HepG2 (cell line): ENCODE results near the gene ZNF490. TPM values are rescaled to one million over a fixed set of nuclear protein-coding genes. Genes with fewer than 3 reads are reported as not detected.

Experiments
- ARID3A ChIP-seq: IDR thresholded peaks from 2 replicates; pipeline ENCODE4 v1.6.1; 2012; ENCODE audit warnings: low read depth, low read length, improper control_type of control experiment
- DNMT1 ChIP-seq: sonication (generic); formaldehyde crosslinking; IDR thresholded peaks from 2 replicates; pipeline ENCODE4 v1.5.1; 2020; ENCODE audit warnings: mild to moderate bottlenecking, missing genetic modification reagents
- FOSL2 ChIP-seq: sonication (generic); formaldehyde crosslinking; IDR thresholded peaks from 2 replicates; pipeline ENCODE4 v1.4.0; 2020; ENCODE audit warnings: missing genetic modification reagents
- HDAC2 ChIP-seq: sonication (generic); formaldehyde crosslinking; IDR thresholded peaks from 2 replicates; pipeline ENCODE4 v1.4.0; 2020; ENCODE audit warnings: missing genetic modification reagents
- HOXA7 ChIP-seq: sonication (generic); formaldehyde crosslinking; IDR thresholded peaks from 2 replicates; pipeline ENCODE4 v1.8.1; 2022; ENCODE audit warnings: mild to moderate bottlenecking, missing genetic modification reagents, moderate library complexity
- MTF2 ChIP-seq: sonication (generic); formaldehyde crosslinking; IDR thresholded peaks from 2 replicates; pipeline ENCODE4 v1.5.0; 2020; ENCODE audit warnings: missing genetic modification reagents, borderline replicate concordance
- NFE2L2 ChIP-seq: fragments of 150-350 bp; IDR thresholded peaks from 2 replicates; pipeline ENCODE4 v1.6.1; 2014; ENCODE audit warnings: low read length
- NFKB2 ChIP-seq: sonication (generic); formaldehyde crosslinking; IDR thresholded peaks from 2 replicates; pipeline ENCODE4 v1.4.0; 2020; ENCODE audit warnings: missing genetic modification reagents, borderline replicate concordance
- RAD21 ChIP-seq: fragments of 450-650 bp; formaldehyde crosslinking; IDR thresholded peaks from 2 replicates; pipeline ENCODE4 v1.5.0; 2020; ENCODE audit warnings: mild to moderate bottlenecking
- SMC3 ChIP-seq: IDR thresholded peaks from 2 replicates; pipeline ENCODE4 v1.6.1; 2011; ENCODE audit warnings: low read length, improper control_type of control experiment
- SNAI1 ChIP-seq: sonication (generic); formaldehyde crosslinking; IDR thresholded peaks from 2 replicates; pipeline ENCODE4 v1.5.0; 2020; ENCODE audit warnings: mild to moderate bottlenecking, missing genetic modification reagents, borderline replicate concordance
- SOX13 ChIP-seq, 3 experiments: fragments of 450-650 bp in 1 of 3; sonication (generic) in 1 of 3; formaldehyde crosslinking in 1 of 3; IDR thresholded peaks in 2 of 3; conservative IDR thresholded peaks in 1 of 3; 2 replicates each; pipeline versions ENCODE4 v1.5.0 to v1.6.1; 2016 to 2020; ENCODE audit warnings: antibody characterized with exemption in 1 of 3, mild to moderate bottlenecking in 1 of 3, missing compliant biosample characterization in 1 of 3, missing genetic modification reagents in 1 of 3, moderate library complexity in 1 of 3
- STAT5B ChIP-seq: sonication (generic); formaldehyde crosslinking; IDR thresholded peaks from 2 replicates; pipeline ENCODE4 v1.4.0; 2020; ENCODE audit warnings: missing genetic modification reagents
- TEAD3 ChIP-seq: optimal IDR thresholded peaks from 2 replicates; pipeline ENCODE3; 2016; ENCODE audit warnings: borderline replicate concordance
- THAP11 ChIP-seq: IDR thresholded peaks from 2 replicates; pipeline ENCODE4 v1.6.1; 2016; ENCODE audit warnings: missing biosample characterization, missing genetic modification reagents
- ZBTB37 ChIP-seq: sonication (generic); formaldehyde crosslinking; IDR thresholded peaks from 2 replicates; pipeline ENCODE4 v1.4.0; 2020; ENCODE audit warnings: mild to moderate bottlenecking, missing genetic modification reagents
- ZNF138 ChIP-seq: sonication (generic); formaldehyde crosslinking; IDR thresholded peaks from 2 replicates; pipeline ENCODE4 v1.5.0; 2020; ENCODE audit warnings: mild to moderate bottlenecking, low read depth, missing genetic modification reagents
- ZNF20 ChIP-seq: sonication (generic); formaldehyde crosslinking; IDR thresholded peaks from 2 replicates; pipeline ENCODE4 v1.4.0; 2020; ENCODE audit warnings: mild to moderate bottlenecking, moderate library complexity, missing genetic modification reagents
- ZNF788 ChIP-seq: sonication (generic); formaldehyde crosslinking; IDR thresholded peaks from 2 replicates; pipeline ENCODE4 v1.5.0; 2020; ENCODE audit warnings: mild to moderate bottlenecking, missing genetic modification reagents, borderline replicate concordance
- ZNF792 ChIP-seq: IDR thresholded peaks from 2 replicates; pipeline ENCODE4 v1.6.1; 2016
- ZSCAN20 ChIP-seq: sonication (generic); formaldehyde crosslinking; IDR thresholded peaks from 2 replicates; pipeline ENCODE4 v1.4.0; 2020; ENCODE audit warnings: missing genetic modification reagents, mild to moderate bottlenecking, borderline replicate concordance
- polyA plus RNA-seq, 8 experiments: library from polyadenylated mRNA; depleted of rRNA in 3 of 8; stranded (reverse) in 7 of 8; unstranded in 1 of 8; fragments of >200 nt; fragmentation: Illumina TruSeq in 4 of 8; extraction: Trizol in 4 of 8; gene quantifications; 2 replicates each; pipeline versions ENCODE4 v1.2.1 to v1.2.3, GENCODE V29; 2011 to 2016; ENCODE audit warnings: low read depth in 4 of 8, missing spikeins in 1 of 8, mixed read lengths in 1 of 8; ENCODE audit not compliant: insufficient read depth in 1 of 8
- total RNA-seq, 5 experiments: library from RNA; depleted of rRNA; stranded (reverse); fragments of >200 nt; fragmentation: Illumina TruSeq; extraction: Trizol; gene quantifications; 2 replicates each; pipeline ENCODE4 v1.2.3, GENCODE V29; 2016; ENCODE audit warnings: low read depth in 1 of 5
- TF ChIP-seq, protein P1 (sequence below): sonication (generic); formaldehyde crosslinking; IDR thresholded peaks from 2 replicates; pipeline ENCODE4 v1.4.0; 2020; ENCODE audit warnings: missing genetic modification reagents
- TF ChIP-seq, protein P2 (sequence below): sonication (generic); formaldehyde crosslinking; IDR thresholded peaks from 2 replicates; pipeline ENCODE4 v1.4.0; 2020; ENCODE audit warnings: mild to moderate bottlenecking, low read depth, missing genetic modification reagents

The ZNF490 gene
- total and polyA plus RNA-seq, 2 of the 13 experiments (the other 11 are each of a cell fraction or from before 2014, with no cell fraction given) = 1.3 to 2.9 TPM

DNA sequence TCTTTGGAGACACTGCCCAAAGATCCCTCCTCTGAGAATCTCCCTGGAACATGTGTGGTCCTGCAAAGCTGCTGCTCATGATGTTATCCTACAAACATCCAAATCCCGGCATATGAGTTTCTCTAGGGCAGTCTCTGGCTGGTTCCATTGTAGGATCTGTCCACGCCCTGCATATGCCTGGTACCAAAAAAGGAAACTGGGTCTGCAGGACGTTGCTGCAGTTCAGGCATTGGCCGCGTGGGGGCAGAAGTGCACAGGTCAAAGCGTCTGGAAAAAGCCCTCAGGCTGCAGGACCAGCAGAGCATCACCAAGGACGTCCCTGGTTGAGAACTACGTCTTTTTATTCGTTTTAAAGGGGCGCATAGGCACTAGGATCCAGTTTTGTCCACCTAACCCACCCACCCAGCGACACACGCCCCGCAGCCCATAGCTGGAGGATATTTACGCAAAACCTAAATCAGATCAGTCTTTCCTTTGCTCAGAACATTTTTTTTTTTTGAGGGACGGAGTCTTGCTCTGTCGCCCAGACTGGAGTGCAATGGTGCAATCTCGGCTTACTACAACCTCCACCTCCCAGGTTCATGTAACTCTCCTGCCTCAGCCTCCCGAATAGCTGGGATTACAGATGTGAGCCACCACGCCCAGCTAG, 46.5 kb downstream of the ZNF490 start (continued):
- TF ChIP-seq ZNF788 (peak; percentile 21; the same call in 1 of the 2 replicates), THAP11 (CRISPR knock-in tag) (0 out of 2 replicates have a peak, but pooled peaks have one; percentile 30), FOSL2 (CRISPR knock-in tag) (peak; percentile 15; the same call in 1 of the 2 replicates), ZBTB37 (CRISPR knock-in tag) (no peak), SNAI1 (CRISPR knock-in tag) (no peak), RAD21 (CRISPR knock-in tag) (peak; percentile 87), ZNF792 (CRISPR knock-in tag) (no peak; the same call in 1 of the 2 replicates), ARID3A (0 out of 2 replicates have a peak, but pooled peaks have one; percentile 18), SOX13 (IDR thresholded peaks at IDR 0.05) (no peak), SOX13 (CRISPR knock-in tag; conservative IDR thresholded peaks at IDR 0.05 in 1 of 2, IDR thresholded peaks at IDR 0.05 in 1 of 2) (no peak), DNMT1 (CRISPR knock-in tag) (no peak), NFKB2 (CRISPR knock-in tag) (peak; percentile 41; the same call in 1 of the 2 replicates), ZSCAN20 (CRISPR knock-in tag) (no peak), STAT5B (CRISPR knock-in tag) (no peak), MTF2 (CRISPR knock-in tag) (no peak), SMC3 (peak; percentile 83), NFE2L2 (no peak), TEAD3 (CRISPR knock-in tag) (peak; percentile 60), HDAC2 (CRISPR knock-in tag) (0 out of 2 replicates have a peak, but pooled peaks have one; percentile 14), ZNF138 (CRISPR knock-in tag) (no peak), ZNF20 (no peak), HOXA7 (no peak)
- TF ChIP-seq, protein P1, sequence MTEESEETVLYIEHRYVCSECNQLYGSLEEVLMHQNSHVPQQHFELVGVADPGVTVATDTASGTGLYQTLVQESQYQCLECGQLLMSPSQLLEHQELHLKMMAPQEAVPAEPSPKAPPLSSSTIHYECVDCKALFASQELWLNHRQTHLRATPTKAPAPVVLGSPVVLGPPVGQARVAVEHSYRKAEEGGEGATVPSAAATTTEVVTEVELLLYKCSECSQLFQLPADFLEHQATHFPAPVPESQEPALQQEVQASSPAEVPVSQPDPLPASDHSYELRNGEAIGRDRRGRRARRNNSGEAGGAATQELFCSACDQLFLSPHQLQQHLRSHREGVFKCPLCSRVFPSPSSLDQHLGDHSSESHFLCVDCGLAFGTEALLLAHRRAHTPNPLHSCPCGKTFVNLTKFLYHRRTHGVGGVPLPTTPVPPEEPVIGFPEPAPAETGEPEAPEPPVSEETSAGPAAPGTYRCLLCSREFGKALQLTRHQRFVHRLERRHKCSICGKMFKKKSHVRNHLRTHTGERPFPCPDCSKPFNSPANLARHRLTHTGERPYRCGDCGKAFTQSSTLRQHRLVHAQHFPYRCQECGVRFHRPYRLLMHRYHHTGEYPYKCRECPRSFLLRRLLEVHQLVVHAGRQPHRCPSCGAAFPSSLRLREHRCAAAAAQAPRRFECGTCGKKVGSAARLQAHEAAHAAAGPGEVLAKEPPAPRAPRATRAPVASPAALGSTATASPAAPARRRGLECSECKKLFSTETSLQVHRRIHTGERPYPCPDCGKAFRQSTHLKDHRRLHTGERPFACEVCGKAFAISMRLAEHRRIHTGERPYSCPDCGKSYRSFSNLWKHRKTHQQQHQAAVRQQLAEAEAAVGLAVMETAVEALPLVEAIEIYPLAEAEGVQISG = 0 out of 2 replicates have a peak, but pooled peaks have one; percentile 40
- TF ChIP-seq, protein P2, sequence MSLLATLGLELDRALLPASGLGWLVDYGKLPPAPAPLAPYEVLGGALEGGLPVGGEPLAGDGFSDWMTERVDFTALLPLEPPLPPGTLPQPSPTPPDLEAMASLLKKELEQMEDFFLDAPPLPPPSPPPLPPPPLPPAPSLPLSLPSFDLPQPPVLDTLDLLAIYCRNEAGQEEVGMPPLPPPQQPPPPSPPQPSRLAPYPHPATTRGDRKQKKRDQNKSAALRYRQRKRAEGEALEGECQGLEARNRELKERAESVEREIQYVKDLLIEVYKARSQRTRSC (CRISPR knock-in tag) = no peak
